H1 (cell line): Measurements from ENCODE around the gene ZNF407. TPM values are rescaled to one million over a fixed set of nuclear protein-coding genes. Genes with fewer than 3 reads are reported as not detected.

Experiments used
- CTCF ChIA-PET: fragments of 300-600 bp; sonication (Branson Sonifier 250); formaldehyde crosslinking; loops from one replicate; lab custom pipeline; 2021; ENCODE audit not compliant: partially characterized antibody; lab: Charles Lee
- POLR2A ChIA-PET: fragments of 300-600 bp; sonication (Branson Sonifier 250); formaldehyde crosslinking; loops from one replicate; lab custom pipeline; 2021; ENCODE audit warnings: inconsistent platforms; ENCODE audit not compliant: partially characterized antibody; lab: Charles Lee
- DNase-seq, 2 experiments: peaks; one replicate each; pipeline versions ENCODE4 v3.0.0 to v3.0.0-alpha.2; 2010 to 2022; ENCODE audit warnings: low spot score in 2 of 2, low read depth in 1 of 2, mixed read lengths in 1 of 2
- FAIRE-seq: peaks from 2 replicates; lab custom pipeline; 2011; peaks lifted over from hg19 to GRCh38; lab: Jason Lieb, UNC
- H2AFZ ChIP-seq: 2 replicates; pipeline ENCODE4 v1.8.1; 2012; ENCODE audit warnings: low read length, inconsistent platforms
- H2AK5ac ChIP-seq: 2 replicates; pipeline ENCODE4 v1.6.1; 2013; ENCODE audit warnings: low read depth, low read length
- H2BK120ac ChIP-seq: replicated peaks from 2 replicates; pipeline ENCODE3; 2013; ENCODE audit warnings: low read depth, low read length, inconsistent platforms
- H2BK12ac ChIP-seq: 2 replicates; pipeline ENCODE4 v1.6.1; 2013; ENCODE audit warnings: low read depth, low read length
- H2BK15ac ChIP-seq: 2 replicates; pipeline ENCODE4 v1.6.1; 2013; ENCODE audit warnings: low read length
- H2BK20ac ChIP-seq: 2 replicates; pipeline ENCODE4 v1.6.1; 2013; ENCODE audit warnings: low read length
- H2BK5ac ChIP-seq: 2 replicates; pipeline ENCODE4 v1.6.1; 2013; ENCODE audit warnings: low read depth, low read length
- H3K14ac ChIP-seq: 2 replicates; pipeline ENCODE4 v1.6.1; 2013; ENCODE audit warnings: inconsistent platforms; ENCODE audit not compliant: insufficient read length
- H3K18ac ChIP-seq: 2 replicates; pipeline ENCODE4 v1.6.1; 2013; ENCODE audit warnings: low read length; ENCODE audit errors: extremely low read depth
- H3K23ac ChIP-seq: 2 replicates; pipeline ENCODE4 v1.6.1; 2013; ENCODE audit warnings: inconsistent platforms; ENCODE audit not compliant: insufficient read length
- H3K23me2 ChIP-seq: 2 replicates; pipeline ENCODE4 v1.6.1; 2013; ENCODE audit warnings: low read depth, low read length
- H3K27ac ChIP-seq: 2 replicates; pipeline ENCODE4 v1.6.1; 2011; ENCODE audit warnings: low read depth, low read length, inconsistent platforms
- H3K27me3 ChIP-seq, 4 experiments: replicated peaks in 1 of 4; 1 replicate in 1 of 4; 2 replicates in 3 of 4; pipeline versions ENCODE4 v1.6.1 to v1.8.1; 2011 to 2013; ENCODE audit warnings: low read length in 3 of 4, mild to moderate bottlenecking in 3 of 4, inconsistent platforms in 2 of 4, mixed read lengths in 2 of 4, moderate library complexity in 1 of 4; ENCODE audit not compliant: control insufficient read depth in 3 of 4, insufficient read depth in 3 of 4; ENCODE audit errors: extremely low read depth in 1 of 4
- H3K36me3 ChIP-seq, 4 experiments: 2 replicates each; pipeline versions ENCODE4 v1.6.1 to v1.8.1; 2011 to 2013; ENCODE audit warnings: mild to moderate bottlenecking in 4 of 4, low read length in 3 of 4, moderate library complexity in 2 of 4, control low read depth in 1 of 4, inconsistent platforms in 1 of 4; ENCODE audit not compliant: insufficient read depth in 4 of 4, control insufficient read depth in 2 of 4
- H3K4ac ChIP-seq: replicated peaks from 2 replicates; pipeline ENCODE3; 2013; ENCODE audit warnings: low read length, low read depth, mixed read lengths, inconsistent platforms; ENCODE audit not compliant: insufficient read length
- H3K4me1 ChIP-seq, 4 experiments: replicated peaks in 1 of 4; 1 replicate in 1 of 4; 2 replicates in 3 of 4; pipeline versions ENCODE4 v1.6.1 to v1.8.1; 2011 to 2013; ENCODE audit warnings: low read length in 3 of 4, inconsistent platforms in 2 of 4, mixed read lengths in 1 of 4; ENCODE audit not compliant: insufficient read depth in 4 of 4, control insufficient read depth in 3 of 4
- H3K4me2 ChIP-seq, 2 experiments: 2 replicates each; pipeline versions ENCODE4 v1.6.1 to v1.8.1; 2011 to 2013; ENCODE audit warnings: low read depth in 2 of 2, low read length in 2 of 2, control low read depth in 1 of 2, inconsistent platforms in 1 of 2, mild to moderate bottlenecking in 1 of 2; ENCODE audit not compliant: insufficient read depth in 1 of 2
- H3K4me3 ChIP-seq, 4 experiments: fragments of 200-600, 300-600 bp in 1 of 4; sonication (generic), shearing (Covaris generic), sonication (Bioruptor Twin) in 1 of 4; 2 replicates each; pipeline versions ENCODE4 v1.5.1 to v1.8.1; 2011 to 2016; ENCODE audit warnings: low read length in 4 of 4, low read depth in 3 of 4, control low read depth in 2 of 4, inconsistent platforms in 2 of 4, mild to moderate bottlenecking in 2 of 4, mixed read lengths in 1 of 4, moderate library complexity in 1 of 4; ENCODE audit not compliant: insufficient read depth in 2 of 4; ENCODE audit errors: extremely low read depth in 1 of 4
- H3K56ac ChIP-seq: replicated peaks from 2 replicates; pipeline ENCODE3; 2013; ENCODE audit warnings: low read depth, mild to moderate bottlenecking, mixed read lengths, low read length, inconsistent platforms; ENCODE audit not compliant: insufficient read length
- H3K79me1 ChIP-seq: 2 replicates; pipeline ENCODE4 v1.6.1; 2013; ENCODE audit warnings: low read depth, low read length, control low read depth
- H3K79me2 ChIP-seq, 2 experiments: 2 replicates each; pipeline versions ENCODE4 v1.6.1 to v1.8.1; 2012 to 2013; ENCODE audit warnings: low read length in 2 of 2, mild to moderate bottlenecking in 2 of 2, inconsistent platforms in 1 of 2; ENCODE audit not compliant: insufficient read depth in 2 of 2, control insufficient read depth in 1 of 2
- H3K9ac ChIP-seq, 4 experiments: replicated peaks in 1 of 4; 1 replicate in 1 of 4; 2 replicates in 3 of 4; pipeline versions ENCODE4 v1.6.1 to v1.8.1; 2011 to 2013; ENCODE audit warnings: low read depth in 3 of 4, low read length in 3 of 4, control low read depth in 2 of 4, mild to moderate bottlenecking in 2 of 4, moderate library complexity in 2 of 4, inconsistent platforms in 1 of 4; ENCODE audit errors: extremely low read depth in 1 of 4
- H3K9me3 ChIP-seq, 2 experiments: 2 replicates each; pipeline versions ENCODE4 v1.6.1 to v1.8.1; 2012 to 2013; ENCODE audit warnings: mild to moderate bottlenecking in 2 of 2, moderate library complexity in 2 of 2, control low read depth in 1 of 2, inconsistent platforms in 1 of 2, low read depth in 1 of 2, low read length in 1 of 2, mixed read lengths in 1 of 2; ENCODE audit not compliant: insufficient read depth in 2 of 2
- H4K20me1 ChIP-seq, 2 experiments: replicated peaks in 1 of 2; 2 replicates each; pipeline versions ENCODE3 to v1.8.1; 2011 to 2013; ENCODE audit warnings: inconsistent platforms in 2 of 2, low read length in 2 of 2, mild to moderate bottlenecking in 1 of 2; ENCODE audit not compliant: insufficient read depth in 2 of 2, control insufficient read depth in 1 of 2
- H4K5ac ChIP-seq: 2 replicates; pipeline ENCODE4 v1.6.1; 2013; ENCODE audit warnings: low read length, low read depth, mixed read lengths, inconsistent platforms; ENCODE audit not compliant: insufficient read length
- H4K8ac ChIP-seq: 2 replicates; pipeline ENCODE4 v1.8.0; 2013; ENCODE audit warnings: mild to moderate bottlenecking, moderate library complexity, low read length, inconsistent platforms; ENCODE audit not compliant: insufficient read depth; ENCODE audit errors: extremely low read depth
- H4K91ac ChIP-seq: replicated peaks from 2 replicates; pipeline ENCODE3; 2013; ENCODE audit warnings: low read length, mixed read lengths, inconsistent platforms; ENCODE audit not compliant: insufficient read length
- CHD1 ChIP-seq: IDR thresholded peaks from 2 replicates; pipeline ENCODE4 v1.6.1; 2012; ENCODE audit warnings: low read depth, low read length, improper control_type of control experiment
- TAF1 ChIP-seq: IDR thresholded peaks from 2 replicates; pipeline ENCODE4 v1.6.1; 2011; ENCODE audit warnings: mild to moderate bottlenecking, low read depth, low read length
- WGBS, 2 experiments: shearing (Covaris generic) in 1 of 2; methylation state at CpG; one replicate each; pipeline versions ENCODE4 v1.1.6 to v1.1.7; 2013 to 2015; ENCODE audit warnings: low lambda C conversion rate in 2 of 2, mixed read lengths in 2 of 2, inconsistent platforms in 1 of 2, low coverage in 1 of 2, missing lambda C conversion rate in 1 of 2; ENCODE audit not compliant: insufficient replicate concordance in 2 of 2, insufficient coverage in 1 of 2, insufficient read length in 1 of 2; ENCODE audit errors: extremely low coverage in 1 of 2, missing lambda C conversion rate in 1 of 2; 5-methylcytosine and 5-hydroxymethylcytosine counted together
- polyA plus RNA-seq, 7 experiments: library from polyadenylated mRNA; depleted of rRNA in 3 of 7; stranded (reverse) in 5 of 7; unstranded in 2 of 7; fragments of >200 nt in 5 of 7; fragments of 200-250 nt in 2 of 7; gene quantifications; 1 replicate in 5 of 7; 2 replicates in 1 of 7; 4 replicates in 1 of 7; pipeline versions ENCODE4 v1.2.1 to v1.2.3, GENCODE V29; 2011 to 2013; ENCODE audit warnings: missing spikeins in 2 of 7, mixed read lengths in 2 of 7
- total RNA-seq: library from RNA; stranded (reverse); fragmentation: NEBNext Ultra II Directional; extraction: Animal tissue kit (Norgen Biotek cat#: 25700); gene quantifications from 2 replicates; pipeline ENCODE4 v1.2.1, GENCODE V29; 2021

Gene ZNF407
- total and polyA plus RNA-seq, 2 of the 8 experiments (the other 6 are each of a cell fraction or from before 2014, with no cell fraction given), result 1.5 to 6.8 TPM

- Histone ChIP-seq H4K5ac (no peak overlapping the region), H4K8ac (no peak overlapping the region), H3K56ac (no peak overlapping the region), H2BK15ac (no peak overlapping the region), H4K91ac (no peak overlapping the region), H2AK5ac (no peak overlapping the region), H3K23ac (no peak overlapping the region), H3K79me1 (no peaks in the 10 kb centered on the region), H3K27ac (no peak overlapping the region), H2BK20ac (no peak overlapping the region), H3K14ac (no peak overlapping the region), H3K4me1 (peaks cover 0 to 3% (median 1%) of the 10 kb centered on the region in 4 experiments; a peak in 3 of 7 replicates), H2BK120ac (no peak overlapping the region), H3K9me3 (no peaks in the 10 kb centered on the region), H2BK5ac (no peak overlapping the region), H3K4ac (no peak overlapping the region), H3K4me2 (no peak overlapping the region), H3K79me2 (no peaks in the 10 kb centered on the region), H3K27me3 (no peaks in the 10 kb centered on the region), H2BK12ac (no peak overlapping the region), H3K18ac (no peak overlapping the region), H3K4me3 (no peak overlapping the region), H3K36me3 (no peaks in the 10 kb centered on the region), H4K20me1 (no peaks in the 10 kb centered on the region), H2AFZ (no peak overlapping the region), H3K9ac (no peak overlapping the region), H3K23me2 (no peaks in the 10 kb centered on the region)
- no peak for DNase-seq
- WGBS, 2 experiments, result 79% methylated on average over 1 of the region's 1 CpG; no CpG with 5 or more reads in 1 of the 2 experiments
- FAIRE-seq, result no peak
- ChIA-PET CTCF (interaction anchor here (1.1 to 2.0 kb wide), 3 partner anchors 12 to 22 kb away, joined by 3 to 5 read pairs (median 5); no protein-coding TSS in a partner anchor), POLR2A (interaction anchor here (1.2 kb wide), 1 partner anchor 265 kb away, joined by 3 read pairs; no protein-coding TSS in a partner anchor)
- no peak for TF ChIP-seq TAF1
- no peak for TF ChIP-seq CHD1
Observed at GRCh38 chr18:74825460-74825859, 227.8 kb downstream of the ZNF407 start.
